ENCODE results near the gene NIN. TPM values are rescaled to one million over a fixed set of nuclear protein-coding genes. Genes with fewer than 3 reads are reported as not detected.

Gene NIN
- total RNA-seq, 1 experiment from 2014 or later, result 26.6 TPM

GRCh38 chr14:50871914-50872732 lies 41.2 kb upstream of the NIN start, which contains the start of gene ABHD12B:
Gene ABHD12B (plus strand): TSS chr14:50872053. CDS start chr14:50872175, 122 bp downstream.
- BruUV-seq (replicated peaks), result no TSS peak
- Mint-ChIP-seq H3K27me3 (ENCODE audit: unreplicated experiment) (peaks cover 63% of the 10 kb centered on the region), H3K4me3 (ENCODE audit: low read depth, unreplicated experiment) (peak within 1 kb of the TSS; percentile 22), H3K9me3 (ENCODE audit: low read depth, unreplicated experiment) (no peaks in the 10 kb centered on the region), H3K27ac (ENCODE audit: unreplicated experiment) (no peak within 1 kb of the TSS), H3K36me3 (ENCODE audit: insufficient read depth, unreplicated experiment) (no peaks in the 10 kb centered on the region), H3K4me1 (ENCODE audit: low read depth, unreplicated experiment) (no peaks in the 10 kb centered on the region)
- DNase-seq, result peak; percentile 8
- CTCF ChIA-PET, result no interaction called here
- intact Hi-C loops (cut with micrococcal nuclease; ENCODE audit: unreplicated experiment), result no loop called here
- TF ChIP-seq, protein P1, sequence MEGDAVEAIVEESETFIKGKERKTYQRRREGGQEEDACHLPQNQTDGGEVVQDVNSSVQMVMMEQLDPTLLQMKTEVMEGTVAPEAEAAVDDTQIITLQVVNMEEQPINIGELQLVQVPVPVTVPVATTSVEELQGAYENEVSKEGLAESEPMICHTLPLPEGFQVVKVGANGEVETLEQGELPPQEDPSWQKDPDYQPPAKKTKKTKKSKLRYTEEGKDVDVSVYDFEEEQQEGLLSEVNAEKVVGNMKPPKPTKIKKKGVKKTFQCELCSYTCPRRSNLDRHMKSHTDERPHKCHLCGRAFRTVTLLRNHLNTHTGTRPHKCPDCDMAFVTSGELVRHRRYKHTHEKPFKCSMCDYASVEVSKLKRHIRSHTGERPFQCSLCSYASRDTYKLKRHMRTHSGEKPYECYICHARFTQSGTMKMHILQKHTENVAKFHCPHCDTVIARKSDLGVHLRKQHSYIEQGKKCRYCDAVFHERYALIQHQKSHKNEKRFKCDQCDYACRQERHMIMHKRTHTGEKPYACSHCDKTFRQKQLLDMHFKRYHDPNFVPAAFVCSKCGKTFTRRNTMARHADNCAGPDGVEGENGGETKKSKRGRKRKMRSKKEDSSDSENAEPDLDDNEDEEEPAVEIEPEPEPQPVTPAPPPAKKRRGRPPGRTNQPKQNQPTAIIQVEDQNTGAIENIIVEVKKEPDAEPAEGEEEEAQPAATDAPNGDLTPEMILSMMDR (IDR thresholded peaks at IDR 0.05; ENCODE audit: unreplicated experiment), result no peak

GRCh38 chr14:50871228-50871627 lies 40.3 kb upstream of the NIN start:
- peaks cover 70% of the 10 kb centered on the region for H3K27me3 Mint-ChIP-seq (ENCODE audit: unreplicated experiment)
- TF ChIP-seq, protein P1 (IDR thresholded peaks at IDR 0.05; ENCODE audit: unreplicated experiment), result no peak
- intact Hi-C loops (cut with micrococcal nuclease; ENCODE audit: unreplicated experiment), result no loop called here
- CTCF ChIA-PET, result no interaction called here
- H3K9me3 Mint-ChIP-seq (ENCODE audit: low read depth, unreplicated experiment), result no peaks in the 10 kb centered on the region
- no TSS peak for BruUV-seq (replicated peaks)
- H3K27ac Mint-ChIP-seq (ENCODE audit: unreplicated experiment), result no peak overlapping the region
- H3K4me3 Mint-ChIP-seq (ENCODE audit: low read depth, unreplicated experiment), result peak overlapping the region; percentile 22
- DNase-seq, result no peak
- no peaks in the 10 kb centered on the region for H3K4me1 Mint-ChIP-seq (ENCODE audit: low read depth, unreplicated experiment)
- H3K36me3 Mint-ChIP-seq (ENCODE audit: insufficient read depth, unreplicated experiment), result no peaks in the 10 kb centered on the region

GRCh38 chr14:50865391-50866076 lies 34.6 kb upstream of the NIN start:
- H3K9me3 Mint-ChIP-seq (ENCODE audit: low read depth, unreplicated experiment), result no peaks in the 10 kb centered on the region
- DNase-seq, result no peak
- H3K4me3 Mint-ChIP-seq (ENCODE audit: low read depth, unreplicated experiment), result no peak overlapping the region
- TF ChIP-seq, protein P1 (IDR thresholded peaks at IDR 0.05; ENCODE audit: unreplicated experiment), result no peak
- H3K27ac Mint-ChIP-seq (ENCODE audit: unreplicated experiment), result no peak overlapping the region
- CTCF ChIA-PET, result no interaction called here
- no TSS peak for BruUV-seq (replicated peaks)
- no peaks in the 10 kb centered on the region for H3K4me1 Mint-ChIP-seq (ENCODE audit: low read depth, unreplicated experiment)
- no peaks in the 10 kb centered on the region for H3K36me3 Mint-ChIP-seq (ENCODE audit: insufficient read depth, unreplicated experiment)
- H3K27me3 Mint-ChIP-seq (ENCODE audit: unreplicated experiment), result peaks cover 22% of the 10 kb centered on the region
- intact Hi-C loops (cut with micrococcal nuclease; ENCODE audit: unreplicated experiment), result no loop called here

- Mint-ChIP-seq H3K9me3 (ENCODE audit: low read depth, unreplicated experiment) (no peaks in the 10 kb centered on the region), H3K36me3 (ENCODE audit: insufficient read depth, unreplicated experiment) (peaks cover 6% of the 10 kb centered on the region), H3K27ac (ENCODE audit: unreplicated experiment) (no peak overlapping the region), H3K27me3 (ENCODE audit: unreplicated experiment) (peaks cover 16% of the 10 kb centered on the region), H3K4me3 (ENCODE audit: low read depth, unreplicated experiment) (no peak overlapping the region), H3K4me1 (ENCODE audit: low read depth, unreplicated experiment) (no peaks in the 10 kb centered on the region)
- intact Hi-C loops (cut with micrococcal nuclease; ENCODE audit: unreplicated experiment), result loop anchor here (5.0 kb wide), 1 partner anchor 263 kb away; no protein-coding TSS in a partner anchor
- no TSS peak for BruUV-seq (replicated peaks)
- TF ChIP-seq, protein P1 (IDR thresholded peaks at IDR 0.05; ENCODE audit: unreplicated experiment), result no peak
- CTCF ChIA-PET, result no interaction called here
- DNase-seq, result no peak
Measured at GRCh38 chr14:50864946-50865345, 34.0 kb upstream of the NIN start.
